ENCODE data around the gene NXPH3. TPM values are rescaled to one million over a fixed set of nuclear protein-coding genes. Genes with fewer than 3 reads are reported as not detected.

The NXPH3 gene
- total and polyA plus RNA-seq, 10 of the 15 experiments (the other 5 are each of a cell fraction or from before 2014, with no cell fraction given): 0.08 to 0.35 (median 0.12) TPM; not detected in 2

DNA sequence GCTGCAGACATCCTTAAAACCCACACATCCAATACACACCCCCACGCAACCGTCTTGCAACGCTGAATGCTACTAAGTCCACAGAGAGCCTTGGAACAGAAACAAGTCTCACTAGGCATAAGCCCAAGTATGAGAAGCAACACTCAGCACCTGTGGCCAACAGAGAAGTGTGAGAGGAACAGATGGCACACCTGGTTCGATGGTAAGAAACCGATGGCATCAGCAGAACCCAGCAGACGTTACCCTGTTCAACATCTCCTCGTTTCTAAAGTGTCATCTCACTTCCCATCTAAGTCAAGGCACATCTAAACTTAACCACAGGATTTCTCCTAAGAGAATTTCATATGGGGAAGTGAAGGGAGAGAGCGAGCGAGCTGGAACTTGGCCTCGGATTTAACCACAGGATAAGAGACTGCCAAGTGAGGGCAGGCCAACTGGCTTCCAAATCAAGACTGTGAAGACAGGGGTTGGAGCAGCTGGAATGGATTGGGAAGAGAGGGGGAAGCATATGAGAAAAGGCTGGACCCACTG lies 41.0 kb downstream of the NXPH3 start:
- TF ChIP-seq, protein P1, sequence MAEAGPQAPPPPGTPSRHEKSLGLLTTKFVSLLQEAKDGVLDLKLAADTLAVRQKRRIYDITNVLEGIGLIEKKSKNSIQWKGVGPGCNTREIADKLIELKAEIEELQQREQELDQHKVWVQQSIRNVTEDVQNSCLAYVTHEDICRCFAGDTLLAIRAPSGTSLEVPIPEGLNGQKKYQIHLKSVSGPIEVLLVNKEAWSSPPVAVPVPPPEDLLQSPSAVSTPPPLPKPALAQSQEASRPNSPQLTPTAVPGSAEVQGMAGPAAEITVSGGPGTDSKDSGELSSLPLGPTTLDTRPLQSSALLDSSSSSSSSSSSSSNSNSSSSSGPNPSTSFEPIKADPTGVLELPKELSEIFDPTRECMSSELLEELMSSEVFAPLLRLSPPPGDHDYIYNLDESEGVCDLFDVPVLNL (IDR thresholded peaks at IDR 0.05; ENCODE audit: low read depth, low read length): no peak
- TF ChIP-seq IRF5 (IDR thresholded peaks at IDR 0.05; ENCODE audit: borderline replicate concordance) (no peak), ZZZ3 (IDR thresholded peaks at IDR 0.05; ENCODE audit: control insufficient read depth, insufficient read length, low read depth) (no peak), ZNF384 (IDR thresholded peaks at IDR 0.05; ENCODE audit: borderline replicate concordance, low read depth, low read length) (no peak), MYC (IDR thresholded peaks at IDR 0.05; ENCODE audit: insufficient read depth, insufficient read length, insufficient replicate concordance, low read length, severe bottlenecking) (no peak), SMC3 (IDR thresholded peaks at IDR 0.05; ENCODE audit: borderline replicate concordance, low read length) (no peak), YBX1 (IDR thresholded peaks at IDR 0.05) (no peak), NBN (IDR thresholded peaks at IDR 0.05) (no peak), TAF1 (IDR thresholded peaks at IDR 0.05; ENCODE audit: borderline replicate concordance, low read depth, low read length) (no peak), KDM1A (IDR thresholded peaks at IDR 0.05; ENCODE audit: borderline replicate concordance) (no peak), BRCA1 (IDR thresholded peaks at IDR 0.05; ENCODE audit: low read depth, low read length) (no peak), ZNF622 (IDR thresholded peaks at IDR 0.05) (no peak), PKNOX1 (IDR thresholded peaks at IDR 0.05) (no peak)
- Histone ChIP-seq H3K79me2 (ENCODE audit: control insufficient read depth, insufficient read depth, low read length) (no peaks in the 10 kb centered on the region), H3K4me2 (ENCODE audit: control insufficient read depth, insufficient read depth) (no peak overlapping the region), H3K4me3 (no peak overlapping the region), H3K9me3 (replicated peaks; ENCODE audit: control insufficient read depth, insufficient read depth, low read length) (no peaks in the 10 kb centered on the region), H4K20me1 (ENCODE audit: control insufficient read depth, insufficient read depth) (no peaks in the 10 kb centered on the region), H3K27ac (ENCODE audit: control insufficient read depth, insufficient read depth) (peak overlapping the region; percentile 3; the same call in 1 of the 2 replicates), H3K9ac (ENCODE audit: control insufficient read depth, insufficient read depth, low read length) (no peak overlapping the region), H3K27me3 (replicated peaks in 1 of 2; ENCODE audit: control insufficient read depth in 2 of 2, insufficient read depth in 2 of 2, low read length in 1 of 2) (no peaks in the 10 kb centered on the region), H2AFZ (ENCODE audit: control insufficient read depth, low read depth, low read length) (no peak overlapping the region), H3K4me1 (ENCODE audit: control insufficient read depth, insufficient read depth, low read length) (peaks cover 5% of the 10 kb centered on the region; the same call in 1 of the 2 replicates), H3K36me3 (ENCODE audit: control insufficient read depth in 2 of 2, insufficient read depth in 2 of 2, low read length in 1 of 2) (peaks cover 14 to 26% of the 10 kb centered on the region in 2 experiments)
- DNase-seq (ENCODE audit: low read depth, low spot score) (no peak), ATAC-seq (no peak), FAIRE-seq (no peak)
- ChIA-PET POLR2A (no interaction called here), RAD21 (ENCODE audit: unreplicated experiment) (no interaction called here), CTCF (no interaction called here), SMC1A (ENCODE audit: uncharacterized antibody, unreplicated experiment) (interaction anchor here (0.7 to 1.6 kb wide), 4 partner anchors 11 to 43 kb away, joined by 3 to 5 read pairs (median 3); no protein-coding TSS in a partner anchor)
- intact Hi-C loops (cut with micrococcal nuclease; ENCODE audit: unreplicated experiment) (loop anchor here (10.0 kb wide), 1 partner anchor 78 kb away; no protein-coding TSS in a partner anchor), in situ Hi-C loops (cut with MboI) (no loop called here)
- BruUV-seq (replicated peaks): no TSS peak
- 77% methylated on average over 10 of the region's 10 CpGs for WGBS (ENCODE audit: insufficient coverage, insufficient replicate concordance, low lambda C conversion rate, missing lambda C conversion rate)

Data from GM12878 (cell line).